ENCODE data around the gene PRKCH.

GRCh38 chr14:61495809-61496208 is 174.4 kb downstream of the PRKCH start:
- TF ChIP-seq POLR2A (IDR thresholded peaks at IDR 0.05; ENCODE audit: low read depth, low read length): no peak
- no peak for TF ChIP-seq POLR2AphosphoS5 (IDR thresholded peaks at IDR 0.05; ENCODE audit: low read depth, low read length)
- no peak for TF ChIP-seq POU2F2 (IDR thresholded peaks at IDR 0.05; ENCODE audit: low read depth, low read length)
- no peak for TF ChIP-seq TAF1 (IDR thresholded peaks at IDR 0.05; ENCODE audit: low read depth, low read length)
